HepG2 (cell line): ENCODE results near the gene FAM25A. TPM values are rescaled to one million over a fixed set of nuclear protein-coding genes. Genes with fewer than 3 reads are reported as not detected.

ENCODE experiments used
- ATAC-seq: fragments of 200-7000 bp; cut with Tn5 transposase; 3 replicates; pipeline ENCODE4 v1.9.1; 2020; ENCODE audit warnings: mild to moderate bottlenecking, moderate library complexity
- BruUV-seq: library from RNA; stranded (reverse); fragments of 400-500 nt; replicated peaks from 2 replicates; lab custom pipeline; 2021; lab: Mats Ljungman, UMichigan
- CTCF ChIA-PET: fragments of 300-600 bp; formaldehyde crosslinking; extraction: SDS; loops from one replicate; lab custom pipeline; 2021; ENCODE audit warnings: low total read pairs, inconsistent platforms, low intra/inter-chr PET ratio; lab: Yijun Ruan, JAX
- POLR2A ChIA-PET: fragments of 350-600 bp; sonication (Branson Sonifier 250); formaldehyde crosslinking; loops from one replicate; lab custom pipeline; 2020; ENCODE audit warnings: antibody characterized with exemption, inconsistent platforms; lab: Yijun Ruan, JAX
- DNase-seq: peaks from one replicate; pipeline ENCODE4 v3.0.0-alpha.2; 2015; ENCODE audit warnings: low spot score
- FAIRE-seq: peaks from 3 replicates; lab custom pipeline; 2011; peaks lifted over from hg19 to GRCh38; lab: Jason Lieb, UNC
- H2AFZ ChIP-seq: one replicate; pipeline ENCODE4 v1.6.1; 2011; ENCODE audit warnings: low read length, inconsistent platforms
- H3K27ac ChIP-seq: fragments of 300-600 bp; 3 replicates; pipeline ENCODE4 v1.8.0; 2011; ENCODE audit warnings: mixed run types, mild to moderate bottlenecking, mixed read lengths, low read length, inconsistent platforms; ENCODE audit not compliant: insufficient read depth; ENCODE audit errors: extremely low read length
- H3K27me3 ChIP-seq, 2 experiments: fragments of 200-600 bp in 1 of 2; 2 replicates in 1 of 2; 3 replicates in 1 of 2; pipeline versions ENCODE4 v1.6.0 to v1.8.0; 2011; ENCODE audit warnings: low read length in 2 of 2, mild to moderate bottlenecking in 2 of 2, moderate library complexity in 2 of 2, inconsistent platforms in 1 of 2; ENCODE audit not compliant: insufficient read depth in 2 of 2, control insufficient read depth in 1 of 2
- H3K36me3 ChIP-seq, 2 experiments: fragments of 200-600 bp in 1 of 2; replicated peaks in 1 of 2; 2 replicates in 1 of 2; 3 replicates in 1 of 2; pipeline versions ENCODE4 v1.5.1 to v1.8.0; 2011; ENCODE audit warnings: low read length in 2 of 2, inconsistent platforms in 1 of 2; ENCODE audit not compliant: insufficient read depth in 2 of 2, control insufficient read depth in 1 of 2
- H3K4me1 ChIP-seq: 2 replicates; pipeline ENCODE4 v1.5.1; 2012; ENCODE audit warnings: low read length, inconsistent platforms; ENCODE audit not compliant: insufficient read depth
- H3K4me2 ChIP-seq: 2 replicates; pipeline ENCODE4 v1.6.0; 2011; ENCODE audit warnings: low read depth, low read length, inconsistent platforms
- H3K4me3 ChIP-seq, 3 experiments: fragments of 200-600 bp in 1 of 3; sonication (generic), shearing (Covaris generic) in 1 of 3; replicated peaks in 1 of 3; 2 replicates each; pipeline ENCODE4 v1.5.1; 2011 to 2016; ENCODE audit warnings: low read length in 3 of 3, inconsistent platforms in 2 of 3, low read depth in 2 of 3, mild to moderate bottlenecking in 2 of 3, control low read depth in 1 of 3, mixed read lengths in 1 of 3; ENCODE audit not compliant: insufficient read depth in 1 of 3
- H3K79me2 ChIP-seq: one replicate; pipeline ENCODE4 v1.6.1; 2011; ENCODE audit warnings: low read length, inconsistent platforms; ENCODE audit not compliant: insufficient read depth
- H3K9ac ChIP-seq: 2 replicates; pipeline ENCODE4 v1.6.0; 2011; ENCODE audit warnings: mild to moderate bottlenecking, low read depth, low read length, inconsistent platforms; ENCODE audit not compliant: insufficient read depth
- H3K9me3 ChIP-seq: 2 replicates; pipeline ENCODE4 v1.5.1; 2012; ENCODE audit warnings: mild to moderate bottlenecking, low read length
- H4K20me1 ChIP-seq: 2 replicates; pipeline ENCODE4 v1.6.0; 2011; ENCODE audit warnings: inconsistent platforms, mild to moderate bottlenecking, low read length, moderate library complexity; ENCODE audit not compliant: insufficient read depth
- DDIT3 ChIP-seq: sonication (generic); formaldehyde crosslinking; IDR thresholded peaks from 2 replicates; pipeline ENCODE4 v1.4.0; 2020; ENCODE audit warnings: mild to moderate bottlenecking, missing genetic modification reagents
- EHMT2 ChIP-seq: fragments of 200-600 bp; sonication (generic); IDR thresholded peaks from 2 replicates; pipeline ENCODE4 v1.7.0; 2017; ENCODE audit warnings: antibody characterized with exemption, low read depth, low read length, borderline replicate concordance
- ETS1 ChIP-seq: sonication (generic); formaldehyde crosslinking; IDR thresholded peaks from 2 replicates; pipeline ENCODE4 v1.4.0; 2020; ENCODE audit warnings: missing genetic modification reagents
- GMEB1 ChIP-seq: sonication (generic); formaldehyde crosslinking; IDR thresholded peaks from 2 replicates; pipeline ENCODE4 v1.5.1; 2020; ENCODE audit warnings: missing genetic modification reagents, mild to moderate bottlenecking, borderline replicate concordance
- HOXA3 ChIP-seq: sonication (generic); formaldehyde crosslinking; IDR thresholded peaks from 2 replicates; pipeline ENCODE4 v1.5.0; 2020; ENCODE audit warnings: missing genetic modification reagents
- IKZF1 ChIP-seq: fragments of 450-650 bp; IDR thresholded peaks from 2 replicates; pipeline ENCODE4 v1.7.1; 2016
- MIER2 ChIP-seq: IDR thresholded peaks from 2 replicates; pipeline ENCODE4 v1.6.1; 2016; ENCODE audit warnings: missing biosample characterization, missing genetic modification reagents
- MTA3 ChIP-seq: sonication (generic); formaldehyde crosslinking; IDR thresholded peaks from 2 replicates; pipeline ENCODE4 v1.4.0; 2020; ENCODE audit warnings: missing genetic modification reagents
- RCOR2 ChIP-seq: IDR thresholded peaks from 2 replicates; pipeline ENCODE4 v1.6.1; 2016; ENCODE audit warnings: missing biosample characterization, missing genetic modification reagents
- TCF7 ChIP-seq: sonication (generic); IDR thresholded peaks from 2 replicates; pipeline ENCODE4 v1.6.1; 2016; ENCODE audit warnings: antibody characterized with exemption, low read depth
- TFDP1 ChIP-seq: IDR thresholded peaks from 2 replicates; pipeline ENCODE4 v1.6.1; 2016; ENCODE audit warnings: missing compliant biosample characterization, missing genetic modification reagents, borderline replicate concordance
- YEATS4 ChIP-seq: sonication (generic); formaldehyde crosslinking; IDR thresholded peaks from 2 replicates; pipeline ENCODE4 v1.4.0; 2020; ENCODE audit warnings: missing genetic modification reagents, borderline replicate concordance
- ZBTB20 ChIP-seq: sonication (generic); formaldehyde crosslinking; IDR thresholded peaks from 2 replicates; pipeline ENCODE4 v1.8.1; 2023; ENCODE audit warnings: missing genetic modification reagents, low read depth, mild to moderate bottlenecking, borderline replicate concordance
- ZMYM4 ChIP-seq: sonication (generic); formaldehyde crosslinking; IDR thresholded peaks from 2 replicates; pipeline ENCODE4 v1.8.1; 2023; ENCODE audit warnings: mild to moderate bottlenecking, missing genetic modification reagents
- ZNF256 ChIP-seq: sonication (generic); formaldehyde crosslinking; conservative IDR thresholded peaks from 2 replicates; pipeline ENCODE4 v1.4.0; 2020; ENCODE audit warnings: missing genetic modification reagents
- ZNF441 ChIP-seq: sonication (generic); formaldehyde crosslinking; IDR thresholded peaks from 2 replicates; pipeline ENCODE4 v1.7.0; 2021; ENCODE audit warnings: missing genetic modification reagents, borderline replicate concordance
- ZNF496 ChIP-seq: sonication (generic); formaldehyde crosslinking; IDR thresholded peaks from 2 replicates; pipeline ENCODE4 v1.8.1; 2023; ENCODE audit warnings: mild to moderate bottlenecking, moderate library complexity, missing genetic modification reagents; ENCODE audit not compliant: insufficient replicate concordance
- ZNF703 ChIP-seq: sonication (generic); formaldehyde crosslinking; IDR thresholded peaks from 2 replicates; pipeline ENCODE4 v1.5.1; 2020; ENCODE audit warnings: missing genetic modification reagents, mild to moderate bottlenecking, moderate library complexity, borderline replicate concordance
- ZSCAN20 ChIP-seq: sonication (generic); formaldehyde crosslinking; IDR thresholded peaks from 2 replicates; pipeline ENCODE4 v1.4.0; 2020; ENCODE audit warnings: missing genetic modification reagents, mild to moderate bottlenecking, borderline replicate concordance
- WGBS: methylation state at CpG from one replicate; pipeline ENCODE4 v1.1.6; 2017; ENCODE audit warnings: low lambda C conversion rate; 5-methylcytosine and 5-hydroxymethylcytosine counted together
- in situ Hi-C: cut with HindIII; loops from 2 replicates; pipeline ENCODE4 v1.10.0; 2017; ENCODE audit warnings: low pct_unique_long_range_greater_than_20kb; ENCODE audit not compliant: extremely low pct_ligation_motif_present
- intact Hi-C: fragments of 100-400 bp; cut with micrococcal nuclease; formaldehyde crosslinking; loops from one replicate; pipeline ENCODE4 v1.10.0; 2022; ENCODE audit not compliant: unreplicated experiment
- polyA plus RNA-seq, 8 experiments: library from polyadenylated mRNA; depleted of rRNA in 3 of 8; stranded (reverse) in 7 of 8; unstranded in 1 of 8; fragments of >200 nt; fragmentation: Illumina TruSeq in 4 of 8; extraction: Trizol in 4 of 8; gene quantifications; 2 replicates each; pipeline versions ENCODE4 v1.2.1 to v1.2.3, GENCODE V29; 2011 to 2016; ENCODE audit warnings: low read depth in 4 of 8, missing spikeins in 1 of 8, mixed read lengths in 1 of 8; ENCODE audit not compliant: insufficient read depth in 1 of 8
- total RNA-seq, 5 experiments: library from RNA; depleted of rRNA; stranded (reverse); fragments of >200 nt; fragmentation: Illumina TruSeq; extraction: Trizol; gene quantifications; 2 replicates each; pipeline ENCODE4 v1.2.3, GENCODE V29; 2016; ENCODE audit warnings: low read depth in 1 of 5

The FAM25A gene
- total and polyA plus RNA-seq, 2 of the 13 experiments (the other 11 are each of a cell fraction or from before 2014, with no cell fraction given) = not detected

- Histone ChIP-seq H3K4me1 (no peaks in the 10 kb centered on the region), H3K79me2 (no peaks in the 10 kb centered on the region), H4K20me1 (no peaks in the 10 kb centered on the region), H3K36me3 (no peaks in the 10 kb centered on the region), H3K27me3 (no peaks in the 10 kb centered on the region; a peak in 1 of 5 replicates), H3K27ac (no peak overlapping the region), H3K4me2 (no peak overlapping the region), H3K9ac (no peak overlapping the region), H2AFZ (no peak overlapping the region), H3K9me3 (no peaks in the 10 kb centered on the region), H3K4me3 (no peak overlapping the region)
- BruUV-seq = no TSS peak
- in situ Hi-C loops (no loop called here), intact Hi-C loops (no loop called here)
- DNase-seq = no peak
- ATAC-seq = peak; percentile 43
- 65% methylated on average over 2 of the region's 3 CpGs for WGBS
- FAIRE-seq = no peak
- CTCF ChIA-PET = no interaction called here
- POLR2A ChIA-PET = no interaction called here
- no peak for TF ChIP-seq ETS1 (CRISPR knock-in tag)
- no peak for TF ChIP-seq RCOR2 (CRISPR knock-in tag)
- TF ChIP-seq YEATS4 (CRISPR knock-in tag) = no peak
- TF ChIP-seq ZNF703 (CRISPR knock-in tag) = no peak
- TF ChIP-seq GMEB1 (CRISPR knock-in tag) = no peak
- no peak for TF ChIP-seq MIER2 (CRISPR knock-in tag)
- no peak for TF ChIP-seq ZSCAN20 (CRISPR knock-in tag)
- TF ChIP-seq DDIT3 (CRISPR knock-in tag) = no peak
- no peak for TF ChIP-seq IKZF1
- TF ChIP-seq HOXA3 = no peak
- no peak for TF ChIP-seq ZBTB20 (CRISPR knock-in tag)
- TF ChIP-seq MTA3 = no peak
- TF ChIP-seq TFDP1 = no peak
- TF ChIP-seq ZMYM4 = no peak
- no peak for TF ChIP-seq TCF7
- no peak for TF ChIP-seq ZNF496 (CRISPR knock-in tag)
- TF ChIP-seq ZNF256 (CRISPR knock-in tag) = no peak
- no peak for TF ChIP-seq ZNF441 (CRISPR knock-in tag)
- TF ChIP-seq EHMT2 = no peak
Measured at GRCh38 chr10:87038286-87038717, 18.2 kb downstream of the FAM25A start.
